Muscle layer of colon (tissue), 2 donors: ENCODE data around the gene GAS7.

Experiments used
- H3K27ac ChIP-seq: one replicate; pipeline ENCODE4 v1.7.0; 2013; ENCODE audit warnings: low read depth, mild to moderate bottlenecking, low read length, moderate library complexity
- H3K27me3 ChIP-seq, 2 donors: one replicate each; pipeline ENCODE4 v1.7.0; 2013; ENCODE audit warnings: low read length in 2 of 2, mild to moderate bottlenecking in 2 of 2; ENCODE audit not compliant: insufficient read depth in 2 of 2, control insufficient read depth in 1 of 2
- H3K36me3 ChIP-seq: one replicate; pipeline ENCODE4 v1.7.0; 2013; ENCODE audit warnings: mild to moderate bottlenecking, low read length; ENCODE audit not compliant: insufficient read depth
- H3K4me1 ChIP-seq: one replicate; pipeline ENCODE4 v1.7.0; 2013; ENCODE audit warnings: mild to moderate bottlenecking, low read length; ENCODE audit not compliant: insufficient read depth
- H3K4me3 ChIP-seq, 2 donors: one replicate each; pipeline ENCODE4 v1.7.0; 2013; ENCODE audit warnings: low read length in 2 of 2, low read depth in 1 of 2, mild to moderate bottlenecking in 1 of 2, moderate library complexity in 1 of 2
- H3K9ac ChIP-seq: one replicate; pipeline ENCODE4 v1.7.0; 2013; ENCODE audit warnings: low read length
- H3K9me3 ChIP-seq: one replicate; pipeline ENCODE4 v1.7.0; 2013; ENCODE audit warnings: mild to moderate bottlenecking, low read length
- donor health status: abdominal sarcoma.
- donor health status: Adenocarcinoma of cecum.

Gene GAS7

GRCh38 chr17:10217916-10218315 lies 19.5 kb upstream of the GAS7 start:
- no peak overlapping the region for H3K9ac ChIP-seq
- H3K27ac ChIP-seq: no peak overlapping the region
- H3K27me3 ChIP-seq: no peaks in the 10 kb centered on the region
- no peak overlapping the region for H3K4me3 ChIP-seq
- no peaks in the 10 kb centered on the region for H3K9me3 ChIP-seq
- H3K36me3 ChIP-seq: no peaks in the 10 kb centered on the region
- H3K4me1 ChIP-seq: no peaks in the 10 kb centered on the region

GRCh38 chr17:10216213-10216938 lies 18.0 kb upstream of the GAS7 start:
- Histone ChIP-seq H3K27ac (no peak overlapping the region), H3K36me3 (no peaks in the 10 kb centered on the region), H3K9ac (no peak overlapping the region), H3K4me3 (no peak overlapping the region), H3K27me3 (no peaks in the 10 kb centered on the region), H3K9me3 (no peaks in the 10 kb centered on the region), H3K4me1 (no peaks in the 10 kb centered on the region)

- no peak overlapping the region for H3K27ac ChIP-seq
- no peaks in the 10 kb centered on the region for H3K27me3 ChIP-seq
- no peaks in the 10 kb centered on the region for H3K9me3 ChIP-seq
- H3K36me3 ChIP-seq: no peaks in the 10 kb centered on the region
- H3K4me3 ChIP-seq: no peak overlapping the region
- no peak overlapping the region for H3K9ac ChIP-seq
- H3K4me1 ChIP-seq: peaks cover 2% of the 10 kb centered on the region
Observed at GRCh38 chr17:10215286-10215685, 16.9 kb upstream of the GAS7 start.

GRCh38 chr17:10211666-10212065 lies 13.3 kb upstream of the GAS7 start:
- no peak overlapping the region for H3K9ac ChIP-seq
- H3K27ac ChIP-seq: no peak overlapping the region
- peaks cover 9% of the 10 kb centered on the region for H3K4me1 ChIP-seq
- H3K36me3 ChIP-seq: no peaks in the 10 kb centered on the region
- H3K27me3 ChIP-seq: no peaks in the 10 kb centered on the region
- no peaks in the 10 kb centered on the region for H3K9me3 ChIP-seq
- no peak overlapping the region for H3K4me3 ChIP-seq

- Histone ChIP-seq H3K4me1 (peaks cover 9% of the 10 kb centered on the region), H3K4me3 (no peak overlapping the region), H3K9me3 (no peaks in the 10 kb centered on the region), H3K9ac (no peak overlapping the region), H3K27me3 (no peaks in the 10 kb centered on the region), H3K27ac (peak overlapping the region; percentile 34), H3K36me3 (no peaks in the 10 kb centered on the region)
Observed at GRCh38 chr17:10210151-10210574, 11.8 kb upstream of the GAS7 start.

- no peak overlapping the region for H3K9ac ChIP-seq
- no peaks in the 10 kb centered on the region for H3K9me3 ChIP-seq
- no peak overlapping the region for H3K4me3 ChIP-seq
- no peaks in the 10 kb centered on the region for H3K36me3 ChIP-seq
- H3K27ac ChIP-seq: no peak overlapping the region
- H3K27me3 ChIP-seq: no peaks in the 10 kb centered on the region
- H3K4me1 ChIP-seq: peaks cover 9% of the 10 kb centered on the region
Observed at GRCh38 chr17:10208604-10209193, 10.3 kb upstream of the GAS7 start.

GRCh38 chr17:10207153-10207552 lies 8.7 kb upstream of the GAS7 start:
- Histone ChIP-seq H3K27ac (no peak overlapping the region), H3K27me3 (no peaks in the 10 kb centered on the region)

GRCh38 chr17:10205549-10206185 lies 7.3 kb upstream of the GAS7 start:
- peaks cover 9% of the 10 kb centered on the region for H3K4me1 ChIP-seq
- H3K4me3 ChIP-seq: no peak overlapping the region
- H3K9ac ChIP-seq: no peak overlapping the region
- H3K9me3 ChIP-seq: no peaks in the 10 kb centered on the region
- H3K27ac ChIP-seq: no peak overlapping the region
- H3K36me3 ChIP-seq: no peaks in the 10 kb centered on the region
- no peaks in the 10 kb centered on the region for H3K27me3 ChIP-seq

More at GRCh38 chr17:10207153-10207552, 8.7 kb upstream of the GAS7 start:
- Histone ChIP-seq H3K36me3 (no peaks in the 10 kb centered on the region), H3K9me3 (no peaks in the 10 kb centered on the region), H3K4me1 (peaks cover 9% of the 10 kb centered on the region), H3K4me3 (no peak overlapping the region), H3K9ac (no peak overlapping the region)

GRCh38 chr17:10201680-10202079 lies 3.3 kb upstream of the GAS7 start:
- H3K9ac ChIP-seq: no peak overlapping the region
- no peak overlapping the region for H3K27ac ChIP-seq
- no peaks in the 10 kb centered on the region for H3K36me3 ChIP-seq
- no peaks in the 10 kb centered on the region for H3K9me3 ChIP-seq
- no peaks in the 10 kb centered on the region for H3K4me1 ChIP-seq
- H3K27me3 ChIP-seq: peaks cover 0 to 16% of the 10 kb centered on the region in 2 donors
- no peak overlapping the region for H3K4me3 ChIP-seq

GRCh38 chr17:10200645-10201044 lies 2.2 kb upstream of the GAS7 start:
- Histone ChIP-seq H3K27me3 (peaks cover 0 to 16% of the 10 kb centered on the region in 2 donors), H3K36me3 (no peaks in the 10 kb centered on the region), H3K4me3 (no peak overlapping the region), H3K4me1 (no peaks in the 10 kb centered on the region), H3K27ac (no peak overlapping the region), H3K9ac (no peak overlapping the region), H3K9me3 (no peaks in the 10 kb centered on the region)

- no peak overlapping the region for H3K27ac ChIP-seq
Observed at GRCh38 chr17:10200016-10200415, 1.6 kb upstream of the GAS7 start.

More at GRCh38 chr17:10200016-10200415, 1.6 kb upstream of the GAS7 start:
- Histone ChIP-seq H3K4me1 (no peaks in the 10 kb centered on the region), H3K4me3 (no peak overlapping the region), H3K27me3 (peaks cover 0 to 16% of the 10 kb centered on the region in 2 donors), H3K9me3 (no peaks in the 10 kb centered on the region), H3K9ac (no peak overlapping the region), H3K36me3 (no peaks in the 10 kb centered on the region)
